Left ventricle myocardium superior (tissue), 1 donor: ENCODE measurements around the gene PHACTR2. TPM values are rescaled to one million over a fixed set of nuclear protein-coding genes. Genes with fewer than 3 reads are reported as not detected.
A peak's percentile ranks its signal among the peaks of the same experiment; 100 is the strongest.

Experiments used
- ATAC-seq: fragments of 200-7000 bp; cut with Tn5 transposase; one replicate; pipeline ENCODE4 v1.9.1; 2020; ENCODE audit warnings: mild to moderate bottlenecking, moderate library complexity
- DNase-seq: peaks from one replicate; pipeline ENCODE4 v3.0.0-alpha.2; 2020
- intact Hi-C: fragments of 100-400 bp; cut with micrococcal nuclease; formaldehyde crosslinking; loops from one replicate; pipeline ENCODE4 v1.11.0; 2022
- total RNA-seq: library from RNA; stranded (reverse); fragmentation: NEBNext Ultra II Directional; extraction: Animal tissue kit (Norgen Biotek cat#: 25700); gene quantifications from one replicate; pipeline ENCODE4 v1.2.1, GENCODE V29; 2021
- donor health status: DM: no; HTN: yes; CAD: no; lungs with severe emphysema.

Gene PHACTR2
- total RNA-seq, 1 donor from 2014 or later: 88.1 TPM

- no peak for DNase-seq
- ATAC-seq: peak; percentile 33
- intact Hi-C loops: loop anchor here (10.0 kb wide), 1 partner anchor 59 kb away; no protein-coding TSS in a partner anchor
Observed at GRCh38 chr6:143695130-143695968, 17.6 kb downstream of the PHACTR2 start.

GRCh38 chr6:143695969-143696663 is 18.4 kb downstream of the PHACTR2 start:
- intact Hi-C loops: loop anchor here (10.0 kb wide), 1 partner anchor 59 kb away; no protein-coding TSS in a partner anchor
- ATAC-seq (no peak), DNase-seq (no peak)

GRCh38 chr6:143696664-143697000 is 18.9 kb downstream of the PHACTR2 start:
- intact Hi-C loops: loop anchor here (10.0 kb wide), 1 partner anchor 58 kb away; no protein-coding TSS in a partner anchor
- DNase-seq: no peak
- ATAC-seq: no peak

GRCh38 chr6:143697076-143697800 is 19.5 kb downstream of the PHACTR2 start:
- DNase-seq: no peak
- ATAC-seq: no peak
- intact Hi-C loops: loop anchor here (10.0 kb wide), 1 partner anchor 58 kb away; no protein-coding TSS in a partner anchor

GRCh38 chr6:143698329-143698728 is 20.6 kb downstream of the PHACTR2 start:
- intact Hi-C loops: loop anchor here (10.0 kb wide), 1 partner anchor 56 kb away; no protein-coding TSS in a partner anchor
- ATAC-seq (no peak), DNase-seq (no peak)

GRCh38 chr6:143698759-143699429 is 21.1 kb downstream of the PHACTR2 start:
- DNase-seq (no peak), ATAC-seq (no peak)
- intact Hi-C loops: loop anchor here (10.0 kb wide), 1 partner anchor 56 kb away; no protein-coding TSS in a partner anchor

- no peak for ATAC-seq
- intact Hi-C loops: loop anchor here (10.0 kb wide), 1 partner anchor 55 kb away; no protein-coding TSS in a partner anchor
- DNase-seq: no peak
Observed at GRCh38 chr6:143699430-143699825, 21.7 kb downstream of the PHACTR2 start.

- DNase-seq (no peak), ATAC-seq (peak; percentile 88)
- intact Hi-C loops: no loop called here
Observed at GRCh38 chr6:143700684-143701348, 23.1 kb downstream of the PHACTR2 start.

GRCh38 chr6:143701349-143702234 is 23.8 kb downstream of the PHACTR2 start:
- ATAC-seq: peak; percentile 69
- intact Hi-C loops: no loop called here
- no peak for DNase-seq

- ATAC-seq (no peak), DNase-seq (no peak)
- intact Hi-C loops: no loop called here
Observed at GRCh38 chr6:143705569-143705968, 27.8 kb downstream of the PHACTR2 start.

GRCh38 chr6:143707697-143708096 is 29.9 kb downstream of the PHACTR2 start:
- intact Hi-C loops: no loop called here
- DNase-seq (no peak), ATAC-seq (no peak)

- ATAC-seq (no peak), DNase-seq (no peak)
- intact Hi-C loops: no loop called here
Observed at GRCh38 chr6:143708889-143709288, 31.1 kb downstream of the PHACTR2 start.

GRCh38 chr6:143711714-143712113 is 33.9 kb downstream of the PHACTR2 start:
- ATAC-seq (no peak), DNase-seq (no peak)
- intact Hi-C loops: no loop called here

GRCh38 chr6:143718472-143718871 is 40.7 kb downstream of the PHACTR2 start:
- intact Hi-C loops: no loop called here
- ATAC-seq: peak; percentile 25
- no peak for DNase-seq

- DNase-seq (no peak), ATAC-seq (no peak)
- intact Hi-C loops: no loop called here
Observed at GRCh38 chr6:143721642-143722041, 43.9 kb downstream of the PHACTR2 start.

- intact Hi-C loops: no loop called here
- no peak for DNase-seq
- no peak for ATAC-seq
Observed at GRCh38 chr6:143724876-143725275, 47.1 kb downstream of the PHACTR2 start.

GRCh38 chr6:143726015-143726647 is 48.4 kb downstream of the PHACTR2 start:
- DNase-seq (no peak), ATAC-seq (no peak)
- intact Hi-C loops: no loop called here
